NK-92 (cell line): ENCODE results near the gene FAM151A.
"Not testable (repeated sequence)": the region's sequence is repeated elsewhere in the genome, so short reads cannot be mapped to it uniquely, and the experiment has no call there.

Experiments
- DNase-seq: peaks from one replicate; lab custom pipeline; 2025; ENCODE audit not compliant: unreplicated experiment; lab: John Stamatoyannopoulos, UW

FAM151A gene

GRCh38 chr1:54636461-54637446 lies 13.4 kb upstream of the FAM151A start:
- DNase-seq: not testable (repeated sequence)

- not testable (repeated sequence) for DNase-seq
Measured at GRCh38 chr1:54635804-54636203, 12.5 kb upstream of the FAM151A start.

- no peak for DNase-seq
Measured at GRCh38 chr1:54627196-54627595, 3.9 kb upstream of the FAM151A start.

- no peak for DNase-seq
Measured at GRCh38 chr1:54624466-54625464, 1.4 kb upstream of the FAM151A start.

GRCh38 chr1:54619749-54620148 lies 3.6 kb downstream of the FAM151A start:
- no peak for DNase-seq

GRCh38 chr1:54615531-54616279 lies 7.6 kb downstream of the FAM151A start:
- DNase-seq: no peak

GRCh38 chr1:54614563-54614962 lies 8.8 kb downstream of the FAM151A start:
- no peak for DNase-seq

- no peak for DNase-seq
Measured at GRCh38 chr1:54614024-54614423, 9.3 kb downstream of the FAM151A start.

- no peak for DNase-seq
Measured at GRCh38 chr1:54611621-54612020, 11.7 kb downstream of the FAM151A start.

- DNase-seq: no peak
Measured at GRCh38 chr1:54610601-54611580, 12.4 kb downstream of the FAM151A start.

- no peak for DNase-seq
Measured at GRCh38 chr1:54610048-54610447, 13.3 kb downstream of the FAM151A start.

GRCh38 chr1:54609301-54609921 lies 13.9 kb downstream of the FAM151A start:
- DNase-seq: no peak

- no peak for DNase-seq
Measured at GRCh38 chr1:54608566-54609230, 14.6 kb downstream of the FAM151A start.

GRCh38 chr1:54607821-54608565 lies 15.3 kb downstream of the FAM151A start:
- DNase-seq: no peak

- DNase-seq: no peak
Measured at GRCh38 chr1:54606990-54607325, 16.4 kb downstream of the FAM151A start.

GRCh38 chr1:54606096-54606989 lies 17.0 kb downstream of the FAM151A start:
- DNase-seq: no peak
